Activated CD8-positive, alpha-beta memory T cell treated with anti-CD3 and anti-CD28 coated beads, Interleukin-2, amount 50 U/mL, for 24 hours (primary cell): ENCODE measurements around the gene FLNA.
"Not testable (repeated sequence)": the region's sequence is repeated elsewhere in the genome, so short reads cannot be mapped to it uniquely, and the experiment has no call there.

Experiments
- DNase-seq: peaks from one replicate; pipeline ENCODE4 v3.0.0-alpha.2; 2020; ENCODE audit errors: extremely low read depth

FLNA gene

GRCh38 chrX:154343063-154343462 is 31.4 kb downstream of the FLNA start:
- DNase-seq: not testable (repeated sequence)

GRCh38 chrX:154341399-154342298 is 32.8 kb downstream of the FLNA start:
- DNase-seq: not testable (repeated sequence)

GRCh38 chrX:154334496-154334895 is 39.9 kb downstream of the FLNA start:
- no peak for DNase-seq

- DNase-seq: no peak
Measured at GRCh38 chrX:154333837-154334271, 40.6 kb downstream of the FLNA start.

- no peak for DNase-seq
Measured at GRCh38 chrX:154333116-154333515, 41.3 kb downstream of the FLNA start.

- no peak for DNase-seq
Measured at GRCh38 chrX:154332561-154332960, 41.9 kb downstream of the FLNA start.

- no peak for DNase-seq
Measured at GRCh38 chrX:154329294-154329693, 45.1 kb downstream of the FLNA start.

- no peak for DNase-seq
Measured at GRCh38 chrX:154328646-154329045, 45.8 kb downstream of the FLNA start.

- no peak for DNase-seq
Measured at GRCh38 chrX:154327038-154327820, 47.2 kb downstream of the FLNA start.

- no peak for DNase-seq
Measured at GRCh38 chrX:154325541-154325940, 48.9 kb downstream of the FLNA start.

- DNase-seq: no peak
Measured at GRCh38 chrX:154323537-154323936, 50.9 kb downstream of the FLNA start.

- no peak for DNase-seq
Measured at GRCh38 chrX:154322890-154323289, 51.5 kb downstream of the FLNA start.

GRCh38 chrX:154321594-154321993 is 52.8 kb downstream of the FLNA start:
- DNase-seq: no peak

GRCh38 chrX:154321152-154321551 is 53.3 kb downstream of the FLNA start:
- no peak for DNase-seq

GRCh38 chrX:154320406-154320805 is 54.0 kb downstream of the FLNA start:
- DNase-seq: no peak

- no peak for DNase-seq
Measured at GRCh38 chrX:154317391-154317995, 56.9 kb downstream of the FLNA start.

- no peak for DNase-seq
Measured at GRCh38 chrX:154315416-154315815, 59.0 kb downstream of the FLNA start.

GRCh38 chrX:154313147-154313546 is 61.3 kb downstream of the FLNA start:
- DNase-seq: no peak

- DNase-seq: no peak
Measured at GRCh38 chrX:154312116-154312515, 62.3 kb downstream of the FLNA start.

- no peak for DNase-seq
Measured at GRCh38 chrX:154310616-154311536, 63.6 kb downstream of the FLNA start.

- no peak for DNase-seq
Measured at GRCh38 chrX:154309041-154309775, 65.2 kb downstream of the FLNA start.
